Measurements from ENCODE around the gene LMO7.

- TF ChIP-seq POLR2A (IDR thresholded peaks at IDR 0.05; ENCODE audit: low read length) (no peak), GATA1 (IDR thresholded peaks at IDR 0.05; ENCODE audit: low read depth, low read length) (no peak)
Observed at GRCh38 chr13:75847588-75847987, 211.5 kb downstream of the LMO7 start.

Measured in erythroblast (primary cell).